A549 (cell line): ENCODE measurements around the gene DNAJC3.
"Not testable (repeated sequence)": the region's sequence is repeated elsewhere in the genome, so short reads cannot be mapped to it uniquely, and the experiment has no call there.

ENCODE experiments used
- GATA3 ChIP-seq: IDR thresholded peaks from 2 replicates; pipeline ENCODE4 v1.6.1; 2012; ENCODE audit warnings: borderline replicate concordance
- HOXA7 ChIP-seq: fragments of 250-450 bp; sonication (Bioruptor Pico); IDR thresholded peaks from 2 replicates; pipeline ENCODE4 v1.5.0; 2020; ENCODE audit warnings: mild to moderate bottlenecking, moderate library complexity
- JUNB ChIP-seq: fragments of >200 bp; sonication (Bioruptor Twin); formaldehyde crosslinking; IDR thresholded peaks from 2 replicates; pipeline ENCODE4 v1.6.1; 2016
- MAZ ChIP-seq: fragments of 150-350 bp; IDR thresholded peaks from 2 replicates; pipeline ENCODE4 v1.6.1; 2014; ENCODE audit warnings: antibody characterized with exemption, low read depth, low read length, borderline replicate concordance
- POLR2A ChIP-seq: IDR thresholded peaks from 2 replicates; pipeline ENCODE4 v1.6.1; 2012; ENCODE audit warnings: mild to moderate bottlenecking, low read length
- SMC3 ChIP-seq: fragments of >200 bp; sonication (Bioruptor Twin); formaldehyde crosslinking; IDR thresholded peaks from 3 replicates; pipeline ENCODE4 v1.6.1; 2018; ENCODE audit warnings: inconsistent platforms
- TF ChIP-seq, protein P1 (sequence below): fragments of >200 bp; sonication (Bioruptor Twin); formaldehyde crosslinking; IDR thresholded peaks from 3 replicates; pipeline ENCODE4 v1.5.1; 2016

DNA sequence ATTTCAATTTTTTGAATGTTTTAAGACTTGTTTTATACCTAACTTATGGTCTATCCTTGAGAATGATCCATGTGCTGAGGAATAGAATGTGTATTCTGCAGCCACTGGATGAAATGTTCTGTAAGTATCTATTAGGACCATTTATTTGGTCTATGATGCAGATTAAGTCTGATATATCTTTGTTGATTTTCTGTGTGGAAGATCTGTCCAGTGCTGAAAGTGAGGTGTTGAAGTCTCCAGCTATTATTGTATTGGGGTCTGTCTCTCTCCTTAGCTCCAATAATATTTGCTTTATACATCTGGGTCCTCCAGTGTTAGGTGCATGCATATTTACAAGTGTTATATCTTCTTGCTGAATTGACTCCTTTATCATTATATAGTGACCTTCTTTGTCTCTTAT, 9.7 kb upstream of the DNAJC3 start:
- not testable (repeated sequence) for TF ChIP-seq GATA3, MAZ, SMC3, JUNB, POLR2A, HOXA7
- TF ChIP-seq, protein P1, sequence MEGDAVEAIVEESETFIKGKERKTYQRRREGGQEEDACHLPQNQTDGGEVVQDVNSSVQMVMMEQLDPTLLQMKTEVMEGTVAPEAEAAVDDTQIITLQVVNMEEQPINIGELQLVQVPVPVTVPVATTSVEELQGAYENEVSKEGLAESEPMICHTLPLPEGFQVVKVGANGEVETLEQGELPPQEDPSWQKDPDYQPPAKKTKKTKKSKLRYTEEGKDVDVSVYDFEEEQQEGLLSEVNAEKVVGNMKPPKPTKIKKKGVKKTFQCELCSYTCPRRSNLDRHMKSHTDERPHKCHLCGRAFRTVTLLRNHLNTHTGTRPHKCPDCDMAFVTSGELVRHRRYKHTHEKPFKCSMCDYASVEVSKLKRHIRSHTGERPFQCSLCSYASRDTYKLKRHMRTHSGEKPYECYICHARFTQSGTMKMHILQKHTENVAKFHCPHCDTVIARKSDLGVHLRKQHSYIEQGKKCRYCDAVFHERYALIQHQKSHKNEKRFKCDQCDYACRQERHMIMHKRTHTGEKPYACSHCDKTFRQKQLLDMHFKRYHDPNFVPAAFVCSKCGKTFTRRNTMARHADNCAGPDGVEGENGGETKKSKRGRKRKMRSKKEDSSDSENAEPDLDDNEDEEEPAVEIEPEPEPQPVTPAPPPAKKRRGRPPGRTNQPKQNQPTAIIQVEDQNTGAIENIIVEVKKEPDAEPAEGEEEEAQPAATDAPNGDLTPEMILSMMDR, result not testable (repeated sequence)
